Gastrocnemius medialis (tissue), 4 donors: ENCODE data around the gene NR1H2.

Experiments
- CTCF ChIP-seq, 5 experiments: fragments of 450-650 bp in 3 of 5; fragments of 200-600 bp in 2 of 5; sonication (generic) in 2 of 5; IDR thresholded peaks in 4 of 5; conservative IDR thresholded peaks in 1 of 5; 1 replicate in 4 of 5; 2 replicates in 1 of 5; pipeline ENCODE4 v1.5.1; 2016 to 2019; ENCODE audit warnings: antibody characterized with exemption in 5 of 5, mild to moderate bottlenecking in 3 of 5, moderate library complexity in 3 of 5
- POLR2A ChIP-seq, 2 donors: fragments of 450-650 bp; IDR thresholded peaks; one replicate each; pipeline ENCODE4 v1.6.1; 2017; ENCODE audit warnings: antibody characterized with exemption in 2 of 2, mild to moderate bottlenecking in 2 of 2, moderate library complexity in 2 of 2

- TF ChIP-seq POLR2A (IDR thresholded peaks at IDR 0.05) (no peak), CTCF (IDR thresholded peaks at IDR 0.05 in 4 of 5, conservative IDR thresholded peaks at IDR 0.05 in 1 of 5) (no peak)
These were observed 43.0 kb upstream of the NR1H2 start for GRCh38 chr19:50333235-50333736.
